Cerebellar nuclear complex (tissue), 1 donor: ENCODE measurements around the gene RENBP.

Source experiments
- DNase-seq, 2 experiments: peaks; one replicate each; lab custom pipeline; 2025; lab: John Stamatoyannopoulos, UW

Gene RENBP

DNA sequence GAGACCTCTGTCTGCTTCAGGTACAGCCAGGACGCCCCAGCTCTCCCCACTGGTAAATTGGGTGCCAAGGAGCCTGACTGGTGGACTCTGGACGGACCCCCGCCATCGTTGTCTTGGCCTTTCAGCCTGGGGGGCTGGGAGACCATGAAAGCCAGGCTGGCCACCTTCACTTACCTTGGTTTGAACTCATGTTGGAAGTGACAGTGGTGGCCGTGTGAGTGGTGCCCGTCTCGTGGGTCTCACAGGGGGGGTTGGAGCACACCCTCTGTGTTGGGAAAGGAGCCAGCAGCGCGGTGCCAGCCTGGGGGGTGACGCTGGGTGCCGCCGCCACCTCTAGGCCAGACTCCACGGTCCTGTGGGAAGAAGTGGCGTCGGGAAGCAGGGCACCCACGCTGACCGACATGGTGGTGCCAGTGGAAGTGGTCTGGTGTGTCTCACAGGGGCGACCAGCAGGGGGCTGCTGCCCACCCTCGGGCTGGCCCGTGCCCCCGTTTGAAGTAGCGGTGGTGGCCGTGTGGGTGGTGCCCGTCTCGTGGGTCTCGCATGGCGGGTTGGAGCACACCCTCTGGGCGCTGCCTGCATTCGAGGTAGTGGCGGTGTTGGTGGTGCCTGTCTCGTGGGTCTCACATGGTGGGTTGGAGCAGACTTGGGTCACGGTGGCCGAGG lies 9.6 kb upstream of the RENBP start:
- no peak for DNase-seq

DNA sequence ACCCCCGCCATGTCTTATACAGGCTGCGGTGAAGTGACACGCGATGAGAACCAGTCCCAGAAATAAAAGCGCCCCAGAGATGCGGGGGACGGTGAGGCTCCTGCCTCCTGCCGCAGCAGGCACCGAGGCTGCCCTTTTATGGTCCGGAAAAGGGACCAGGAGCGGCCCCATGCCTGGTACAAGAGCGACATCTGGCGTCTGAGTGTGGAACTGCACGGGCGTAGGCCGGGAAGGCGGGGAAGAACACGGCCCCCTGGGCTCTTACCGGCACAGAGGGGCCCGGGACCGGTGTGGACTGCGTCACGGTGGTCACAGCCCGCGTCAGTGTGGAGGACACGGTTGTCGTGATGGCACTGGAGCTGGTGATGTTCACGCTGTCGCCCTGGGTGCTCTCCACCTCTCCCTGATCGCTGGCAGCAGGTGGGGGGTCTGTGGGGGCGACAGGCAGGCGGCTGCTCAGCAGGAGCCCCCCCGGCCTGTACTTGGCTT lies 8.9 kb upstream of the RENBP start:
- DNase-seq: peak in 1 of 2 experiments; percentile 16

DNA sequence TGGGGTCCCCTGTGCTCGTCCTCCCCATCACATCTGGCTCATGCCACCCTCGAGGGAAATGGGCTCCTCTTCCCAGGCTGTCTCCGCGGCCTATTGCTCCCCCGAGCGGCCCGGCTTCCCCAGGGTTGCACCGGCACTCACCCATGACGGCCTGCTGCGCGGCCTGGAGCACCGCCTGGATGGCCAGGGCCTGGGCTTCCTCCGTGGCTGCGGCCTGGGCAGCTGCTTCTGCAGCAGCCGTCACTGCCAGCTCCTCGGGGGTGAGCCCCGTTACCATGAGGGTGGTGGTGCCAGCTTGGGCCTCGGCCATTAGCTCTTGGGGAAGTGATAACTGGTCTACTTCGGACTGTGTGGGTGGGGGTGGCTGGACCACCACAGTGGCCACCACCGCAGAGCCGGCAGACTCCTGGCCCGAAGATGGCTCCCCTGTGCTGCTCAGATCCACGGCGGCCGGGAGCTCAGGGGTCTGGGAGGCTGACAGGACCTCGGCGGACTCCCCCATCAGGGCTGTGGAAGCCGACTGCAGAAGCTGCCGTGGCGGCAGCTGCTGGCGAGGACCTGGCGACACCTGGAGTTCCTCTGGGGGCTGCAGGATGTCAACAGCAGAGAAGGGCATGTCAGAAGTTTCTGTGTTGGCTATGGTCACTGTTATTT lies 8.1 kb upstream of the RENBP start:
- DNase-seq: no peak

DNA sequence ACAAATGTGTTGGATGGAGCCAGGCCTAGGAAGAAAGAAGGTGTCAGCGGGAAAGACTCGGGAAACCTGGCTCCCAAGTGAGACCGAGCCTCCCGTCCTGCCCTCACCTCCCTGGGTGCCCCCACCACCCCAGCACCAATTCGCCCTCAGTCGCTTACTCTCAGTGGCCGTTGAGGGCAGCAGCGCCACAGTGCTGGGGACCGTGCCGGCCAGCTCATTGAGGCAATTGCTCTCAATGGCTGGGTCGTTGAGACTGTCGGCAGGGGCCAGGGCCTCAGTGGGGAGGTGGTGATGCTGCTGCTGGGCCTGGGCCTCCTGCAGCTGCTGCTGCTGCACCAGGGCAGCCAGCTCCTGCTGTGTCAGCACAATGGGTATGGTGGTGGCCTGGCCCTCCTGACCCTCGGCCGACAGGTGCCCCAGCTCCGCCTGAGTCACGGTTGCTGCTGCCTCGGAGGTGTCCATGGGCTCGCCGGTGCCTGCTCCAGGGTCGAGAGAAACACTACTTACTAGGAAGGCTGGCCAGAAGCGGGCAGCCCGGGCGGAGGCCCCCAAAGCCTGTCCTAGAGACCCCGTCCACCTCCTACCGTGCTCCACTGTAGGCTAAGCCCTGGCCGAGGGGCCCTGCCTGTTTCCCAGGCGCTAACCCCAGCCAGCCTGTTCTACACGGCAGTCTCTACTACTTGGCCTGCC lies 7.4 kb upstream of the RENBP start:
- DNase-seq: no peak

DNA sequence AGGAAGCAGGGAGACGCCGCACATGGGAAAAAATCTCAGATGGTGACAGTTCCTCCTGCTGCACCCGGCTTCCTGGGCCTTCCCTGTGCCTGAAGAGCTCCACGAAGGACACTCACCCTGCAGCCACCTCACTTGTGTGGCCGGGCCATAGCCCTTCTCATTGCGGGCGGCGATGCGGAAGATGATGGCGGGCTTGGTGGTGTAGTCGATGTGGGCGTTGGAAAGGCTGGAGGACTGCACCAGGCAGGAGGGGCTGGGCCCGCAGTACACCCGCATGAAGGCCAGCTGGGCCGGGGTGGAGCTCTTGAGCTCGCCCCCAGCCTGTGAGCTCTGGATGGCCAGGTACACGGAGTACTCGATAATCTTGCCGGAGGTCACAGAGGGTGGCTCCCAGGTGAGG lies 5.7 kb upstream of the RENBP start:
- no peak for DNase-seq

DNA sequence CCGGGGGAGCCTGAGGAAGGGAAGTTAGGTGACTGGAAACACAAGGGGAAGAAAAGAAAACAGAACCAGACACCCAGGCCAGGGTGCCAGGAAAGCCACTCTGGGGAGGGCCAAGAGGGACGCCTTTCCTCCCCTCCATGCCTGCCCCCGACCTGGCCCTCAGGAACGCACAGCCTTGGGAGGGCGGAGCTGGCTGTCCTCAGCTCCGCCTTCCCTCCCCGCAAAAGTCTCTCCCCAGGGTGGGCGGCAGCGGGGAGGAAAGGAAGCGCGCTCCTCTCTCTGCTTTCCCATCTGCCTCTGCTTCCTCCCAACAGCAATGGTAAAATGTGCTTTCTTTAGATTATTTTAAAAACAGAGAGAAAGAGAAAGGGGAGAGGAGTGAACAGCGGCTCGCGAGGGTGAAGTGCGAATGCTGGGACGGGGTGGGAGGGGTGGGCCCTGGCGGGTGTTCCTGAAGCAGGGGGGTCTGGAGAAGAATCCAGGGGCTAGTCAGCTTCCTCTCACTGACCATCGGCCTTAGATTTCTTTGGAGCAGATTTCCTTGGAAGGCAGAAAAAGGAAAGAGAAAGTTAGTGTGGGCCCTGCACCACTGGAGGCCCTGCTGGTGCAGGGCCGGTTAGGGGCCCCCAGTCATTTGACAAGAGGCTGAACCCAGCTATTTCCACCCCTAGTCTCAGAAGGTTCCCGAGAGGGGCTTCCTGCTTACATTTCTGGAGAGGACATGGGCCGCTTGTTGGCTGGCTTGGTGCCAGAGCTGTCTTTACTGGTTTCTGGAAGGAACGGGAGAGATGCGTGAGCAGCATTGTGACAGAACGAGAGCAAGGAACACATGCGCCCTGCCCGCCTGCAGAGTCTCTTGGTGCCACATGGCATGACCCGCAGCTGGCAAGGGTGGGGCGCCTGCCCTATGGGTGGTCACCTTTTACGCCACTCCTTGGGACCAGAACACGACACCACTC lies 4.7 kb upstream of the RENBP start:
- no peak for DNase-seq

DNA sequence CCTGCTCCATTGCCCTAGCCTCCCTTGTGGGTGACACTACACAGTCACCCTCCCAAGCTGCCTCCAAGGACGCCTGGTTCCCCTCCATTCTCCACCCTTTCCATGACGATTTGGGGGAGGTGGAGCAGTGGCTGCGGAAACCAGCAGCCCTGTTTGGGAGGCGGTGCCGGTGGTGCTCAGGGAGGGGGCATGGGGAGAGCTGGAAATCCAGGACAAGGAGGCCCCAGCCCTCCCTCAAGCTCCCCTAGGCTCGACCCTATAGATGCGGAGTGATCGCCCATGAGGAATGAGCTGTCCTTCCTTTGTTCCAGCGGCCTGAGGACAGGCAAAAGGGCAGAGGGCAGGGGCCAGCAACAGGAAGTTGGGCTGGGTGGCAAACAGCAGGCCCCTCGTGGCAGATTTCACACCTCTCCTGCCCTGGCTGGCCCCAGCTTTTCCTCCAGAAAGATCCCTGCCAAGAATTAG lies 3.6 kb upstream of the RENBP start:
- DNase-seq: no peak

DNA sequence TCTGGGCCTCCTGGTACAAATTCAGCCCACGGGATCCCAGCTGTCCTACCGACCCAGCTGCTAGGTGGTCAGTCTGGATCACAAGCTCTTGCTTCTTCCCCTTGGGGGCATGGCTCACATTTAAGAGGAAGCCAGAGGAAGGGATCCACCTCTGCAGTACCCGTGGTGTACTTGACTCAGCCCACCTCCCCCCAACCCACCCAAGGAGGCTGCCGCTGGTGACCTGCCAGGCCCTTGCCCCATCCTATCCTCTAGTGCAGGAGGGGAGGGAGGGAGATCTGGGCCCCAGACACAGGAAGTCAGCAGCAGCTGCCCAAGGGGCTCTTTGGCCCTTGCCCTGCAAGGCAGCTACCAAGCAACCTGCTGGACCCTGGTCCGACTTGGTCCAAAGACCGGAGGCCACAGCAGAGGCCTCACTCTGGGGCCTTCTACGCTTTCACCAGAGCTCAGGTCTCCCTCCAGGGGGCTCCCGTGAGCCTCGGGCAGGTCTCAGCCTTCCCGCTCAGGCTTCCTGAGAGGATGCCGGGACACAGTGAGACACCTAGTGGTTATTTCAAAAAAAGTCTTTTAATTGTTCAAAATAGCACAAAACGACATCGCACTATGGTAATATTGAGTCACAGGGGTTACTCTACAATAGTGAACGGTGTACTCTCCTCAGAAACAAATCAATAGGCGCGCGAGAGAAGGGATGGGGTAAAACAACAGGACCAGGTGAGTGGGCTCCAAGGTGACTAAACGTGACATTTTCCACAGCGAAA lies 2.7 kb upstream of the RENBP start:
- DNase-seq: no peak

DNA sequence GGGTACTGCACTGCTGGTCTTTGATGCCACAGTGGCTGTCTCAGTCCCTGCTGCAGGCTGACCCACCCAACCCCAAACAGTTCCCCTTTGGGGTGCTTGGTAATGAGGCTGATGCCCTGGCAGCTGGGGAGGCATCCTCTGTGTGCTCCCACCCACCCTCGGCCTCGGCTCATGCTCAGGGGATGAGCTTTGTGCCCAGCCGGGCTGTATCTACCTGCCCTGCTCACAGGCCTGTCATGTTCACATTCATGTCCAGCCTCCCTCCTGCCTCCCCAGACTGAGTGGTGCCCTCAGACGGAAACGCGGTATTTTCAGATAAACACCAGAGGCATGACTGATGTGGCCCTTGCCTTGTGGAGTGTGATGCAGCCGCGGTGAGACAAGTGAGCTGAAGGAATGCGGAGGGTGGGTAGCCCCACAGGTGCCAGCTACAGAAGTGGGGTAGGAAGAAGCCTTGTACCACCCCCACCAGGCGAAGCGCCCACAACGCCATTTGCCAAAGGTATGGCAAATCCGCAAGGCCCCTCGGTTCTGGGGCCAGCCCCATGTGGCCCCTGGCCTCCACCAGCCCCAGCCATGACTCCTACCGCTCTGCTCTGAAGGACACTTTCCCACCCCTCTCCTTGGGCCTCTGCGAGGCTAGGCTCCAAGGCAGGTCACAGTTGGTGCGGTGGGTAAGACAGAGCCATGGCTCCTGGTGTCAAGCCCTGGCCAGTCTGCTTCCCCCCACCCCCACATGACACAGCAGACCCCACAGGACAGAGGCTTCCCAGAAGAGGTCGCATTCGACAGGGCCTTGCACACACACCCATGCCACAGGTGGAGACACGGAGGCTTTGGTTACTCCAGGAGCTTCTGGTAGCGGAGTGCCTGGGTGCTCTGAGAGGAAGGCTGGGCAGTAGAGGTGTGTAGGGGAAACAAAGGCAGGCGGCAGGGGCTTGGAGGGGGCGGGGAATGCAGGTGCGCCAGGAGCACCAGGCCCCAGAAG lies 1.8 kb upstream of the RENBP start:
- no peak for DNase-seq

DNA sequence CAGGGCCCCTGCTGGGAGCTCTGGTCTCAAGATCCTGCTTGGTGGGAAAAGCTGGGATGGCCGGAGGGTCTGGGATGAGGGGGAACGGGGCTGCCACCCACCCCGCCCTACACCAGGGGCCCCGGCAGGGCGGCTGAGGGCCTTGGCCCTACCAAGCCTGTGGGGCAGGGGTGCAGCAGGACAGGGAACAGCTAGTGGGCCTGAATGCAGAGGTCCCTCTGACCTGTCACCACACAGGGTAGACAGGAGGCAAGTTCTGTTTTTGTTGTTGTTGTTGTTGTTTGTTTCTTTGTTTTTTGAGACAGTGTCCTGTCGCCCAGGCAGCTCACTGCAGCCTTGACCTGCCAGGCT lies 332 bp upstream of the RENBP start:
- no peak for DNase-seq

DNA sequence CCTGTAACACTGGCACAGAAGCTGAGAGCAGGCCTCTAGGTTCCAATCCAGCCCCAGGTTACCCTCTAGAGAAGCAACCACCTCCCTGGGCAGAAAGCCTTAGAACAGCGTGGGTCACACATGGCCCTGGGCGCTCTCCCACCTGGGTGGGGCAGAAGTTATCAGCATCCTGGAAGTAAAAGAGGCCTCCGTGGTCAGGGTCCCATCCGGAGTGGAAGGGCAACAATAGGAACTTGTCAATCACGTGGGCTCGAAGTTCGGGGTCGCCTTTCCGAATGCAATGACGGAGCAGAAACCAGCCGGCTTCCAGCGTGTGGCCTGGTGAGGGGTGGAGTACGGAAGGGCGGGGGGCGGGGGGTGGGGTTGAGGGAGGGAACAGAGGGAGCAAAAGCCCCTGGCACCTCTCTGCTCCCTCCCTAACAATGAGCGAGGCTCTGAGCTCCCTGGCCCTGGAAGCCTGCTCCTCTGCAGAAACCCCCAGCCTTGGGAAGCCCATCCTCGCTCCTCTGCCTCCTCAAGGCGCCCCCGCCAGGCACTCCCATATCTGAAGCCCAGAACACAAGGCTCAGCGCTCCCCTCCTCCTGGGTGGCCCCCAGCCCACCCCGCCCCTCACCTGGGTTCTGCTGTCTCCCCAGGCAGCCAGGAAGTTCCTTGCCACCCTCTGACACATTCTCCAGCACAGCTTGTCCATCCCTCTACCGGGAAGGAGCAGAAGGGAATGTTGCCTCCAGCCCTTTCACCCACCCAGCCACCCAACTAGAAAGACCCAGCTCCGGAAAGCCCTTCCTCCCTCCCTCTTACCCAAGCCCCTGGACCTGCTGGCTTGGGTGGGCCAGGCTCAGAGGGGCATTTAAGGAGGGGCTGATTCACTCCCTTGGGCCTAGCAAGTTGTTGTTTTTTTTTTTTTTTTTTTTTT lies 2.8 kb downstream of the RENBP start:
- no peak for DNase-seq

DNA sequence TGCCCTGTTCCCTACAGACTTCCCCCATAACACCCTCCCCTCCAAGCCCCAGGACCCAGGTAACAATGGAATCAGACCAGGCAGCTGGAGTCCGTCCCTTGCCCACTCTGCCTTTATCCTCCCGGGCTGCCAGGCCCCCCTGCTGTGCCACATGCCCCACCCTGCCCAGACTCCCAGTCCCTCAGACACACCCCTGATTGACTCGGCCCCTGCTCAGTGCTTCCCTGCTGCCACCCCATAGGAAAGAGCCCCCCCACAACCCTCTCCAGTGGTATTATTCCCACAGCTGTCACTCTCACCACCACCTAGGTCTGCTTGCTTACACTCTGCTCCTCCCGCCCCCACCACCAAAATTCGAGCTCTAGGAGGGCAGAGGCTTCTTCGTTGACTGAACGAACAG lies 4.9 kb downstream of the RENBP start:
- DNase-seq: no peak

DNA sequence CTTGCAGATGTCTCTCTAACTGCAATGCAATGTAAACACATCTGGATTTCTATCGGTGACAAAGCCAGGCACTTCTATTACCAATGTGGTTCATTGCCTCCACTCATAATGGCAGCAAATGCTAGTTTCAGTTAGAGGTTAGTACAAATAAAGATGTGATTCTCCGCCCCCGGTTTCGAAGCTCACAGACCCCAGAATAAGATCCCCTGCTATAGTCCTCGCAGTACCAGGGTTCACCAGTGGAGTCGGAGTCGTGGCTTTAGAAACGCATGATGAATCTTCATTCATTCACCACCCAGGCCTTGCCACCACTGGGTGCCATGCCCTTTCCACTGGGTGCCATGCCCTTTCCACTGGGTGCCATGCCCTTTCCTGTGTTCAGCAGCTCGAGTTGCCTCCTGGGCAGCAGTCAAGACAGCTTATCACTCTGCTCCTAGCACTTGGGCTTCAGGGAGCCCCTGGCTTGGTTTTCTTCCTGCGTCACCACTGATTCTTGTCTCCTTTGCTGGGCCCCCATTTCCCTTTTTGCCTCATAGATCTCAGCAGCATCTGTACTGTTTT lies 6.1 kb downstream of the RENBP start:
- DNase-seq: no peak

DNA sequence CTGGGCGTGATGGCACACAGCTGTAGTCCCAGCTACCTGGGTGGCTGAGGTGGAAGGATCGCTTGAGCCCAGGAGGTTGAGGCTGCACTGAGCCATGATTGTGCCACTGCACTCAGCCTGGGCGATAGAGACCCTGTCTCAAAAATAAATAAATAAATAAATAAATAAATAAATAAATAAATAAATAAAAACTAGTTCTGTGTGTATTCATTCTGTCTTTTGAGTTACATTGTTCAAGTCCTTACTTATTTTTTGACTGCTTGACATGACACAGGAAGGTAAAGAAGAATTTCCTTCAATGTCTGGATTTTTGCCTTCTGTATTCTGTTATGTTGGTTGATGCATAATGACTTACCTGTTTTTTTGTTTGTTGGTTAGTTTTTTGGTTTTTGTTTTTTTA lies 7.4 kb downstream of the RENBP start:
- no peak for DNase-seq

DNA sequence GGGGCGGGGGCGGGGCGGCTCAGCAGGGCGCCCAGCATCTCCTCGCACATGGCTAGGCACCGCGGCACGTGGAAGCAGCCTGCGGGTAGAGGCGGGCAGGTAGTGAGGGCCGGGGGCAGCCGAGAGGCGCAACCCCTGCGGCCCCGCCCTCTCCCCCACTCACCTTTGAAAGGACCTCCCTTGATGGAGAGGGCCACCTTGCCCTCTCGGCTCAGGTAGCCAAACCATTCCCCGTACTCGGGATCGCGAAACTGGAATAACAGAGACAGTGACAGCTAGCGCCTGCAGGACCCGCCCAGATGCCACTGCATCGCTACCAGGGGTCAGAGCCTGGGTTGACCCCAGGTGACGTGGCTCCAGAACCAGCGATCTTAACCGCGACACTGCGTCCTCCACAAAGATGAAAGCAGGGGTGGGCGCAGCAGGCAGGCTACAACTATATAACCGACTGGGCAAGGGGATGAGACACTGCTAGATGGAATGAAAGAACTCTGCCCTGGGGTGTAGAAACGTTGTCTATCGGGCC lies 9.1 kb downstream of the RENBP start:
- DNase-seq: no peak

DNA sequence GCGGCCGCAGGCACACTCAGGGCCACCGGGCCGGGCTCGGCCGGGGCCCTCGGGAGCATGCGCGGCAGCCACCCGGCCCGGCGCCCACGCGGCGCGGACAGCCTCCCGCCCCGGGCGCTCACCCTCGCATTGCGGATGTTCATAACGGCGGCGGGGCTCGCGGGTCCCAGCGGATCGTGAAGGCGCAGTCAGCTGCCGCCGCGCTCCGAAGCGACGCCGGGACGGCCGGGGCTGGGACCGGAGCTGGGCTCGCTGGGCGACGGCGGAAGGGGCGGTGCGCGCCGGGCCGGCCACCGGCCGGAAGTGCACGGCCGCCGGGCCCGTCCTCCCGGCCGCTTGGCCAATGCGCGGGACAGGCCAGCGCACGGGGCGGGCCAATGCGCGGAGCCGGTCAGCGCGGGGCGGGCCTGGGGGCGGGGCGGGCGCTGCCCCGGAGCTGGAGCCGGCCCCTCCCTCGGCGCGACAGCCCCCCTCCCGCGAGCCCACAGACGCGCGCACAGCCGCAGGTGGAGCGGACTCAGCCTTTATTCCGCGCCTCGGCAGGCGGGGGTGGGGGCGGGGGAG lies 9.6 kb downstream of the RENBP start, which contains the start of gene NAA10:
Gene NAA10, minus strand, starts transcription at position 276 of the 564 bp plus-strand sequence. Its CDS starts 133 bp downstream, at position 143.
- DNase-seq: peak in 1 of 2 experiments; percentile 4

DNA sequence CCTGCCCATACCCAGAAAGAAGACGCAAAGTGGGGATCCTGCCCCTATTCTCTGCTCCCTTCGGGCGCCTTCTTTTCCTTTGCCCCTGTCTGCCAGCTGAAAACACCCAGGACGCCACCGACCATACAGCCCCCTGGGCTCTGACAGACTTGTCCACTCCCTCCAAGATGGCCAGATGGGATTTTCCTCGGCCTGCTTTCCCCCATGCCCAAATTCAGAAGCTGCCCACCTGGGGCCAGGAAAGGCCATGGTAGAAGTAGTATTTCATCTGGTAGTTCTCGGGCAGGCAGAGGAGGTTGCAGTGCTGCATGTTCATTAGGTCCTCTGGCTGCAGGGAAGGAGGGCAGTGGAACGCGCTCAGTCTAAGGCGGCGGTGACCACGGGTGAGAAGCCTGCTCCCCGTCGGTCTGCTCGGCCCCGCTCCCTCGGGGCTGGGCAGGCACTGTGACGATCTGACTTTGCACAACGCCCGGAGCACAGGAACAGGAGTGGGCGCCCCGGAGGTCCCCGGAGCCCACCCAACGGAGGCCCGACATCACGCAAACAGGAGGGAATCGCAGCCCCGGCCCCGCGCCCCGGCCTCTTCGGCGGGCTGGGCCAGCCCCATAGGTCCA lies 10.2 kb downstream of the RENBP start:
- no peak for DNase-seq
